SK-N-SH (cell line): ENCODE results near the gene TCF3. TPM values are rescaled to one million over a fixed set of nuclear protein-coding genes. Genes with fewer than 3 reads are reported as not detected.

ENCODE experiments used
- CTCF ChIA-PET: fragments of 300-600, 350-600 bp; formaldehyde crosslinking; extraction: SDS; loops from one replicate; lab custom pipeline; 2021; lab: Yijun Ruan, JAX
- POLR2A ChIA-PET: fragments of 350-600 bp; sonication (Branson Sonifier 250); formaldehyde crosslinking; extraction: SDS; loops from one replicate; lab custom pipeline; 2020; ENCODE audit warnings: antibody characterized with exemption, inconsistent platforms; lab: Yijun Ruan, JAX
- DNase-seq: peaks from one replicate; pipeline ENCODE4 v3.0.0; 2012
- H2AFZ ChIP-seq: fragments of 200-600 bp; sonication (generic); 2 replicates; pipeline ENCODE4 v1.8.1; 2016; ENCODE audit warnings: antibody characterized with exemption, mild to moderate bottlenecking, low read depth
- H3F3A ChIP-seq: fragments of 200-600 bp; sonication (generic); replicated peaks from 2 replicates; pipeline ENCODE3; 2016; ENCODE audit warnings: antibody characterized with exemption, mild to moderate bottlenecking; ENCODE audit not compliant: insufficient read depth
- H3K27ac ChIP-seq, 2 experiments: fragments of 200-500 bp in 1 of 2; fragments of 200-600 bp in 1 of 2; sonication (Bioruptor generic) in 1 of 2; sonication (generic), shearing (Covaris generic) in 1 of 2; 2 replicates each; pipeline versions ENCODE4 v1.5.1 to v1.6.1; 2014 to 2016; ENCODE audit warnings: low read depth in 2 of 2, inconsistent platforms in 1 of 2, low read length in 1 of 2, mild to moderate bottlenecking in 1 of 2, mixed read lengths in 1 of 2
- H3K27me3 ChIP-seq: fragments of 200-600 bp; sonication (generic), shearing (Covaris generic); 2 replicates; pipeline ENCODE4 v1.6.1; 2016; ENCODE audit warnings: mixed run types; ENCODE audit not compliant: insufficient read depth
- H3K36me3 ChIP-seq, 2 experiments: fragments of 200-500 bp in 1 of 2; fragments of 200-600 bp in 1 of 2; sonication (Bioruptor generic) in 1 of 2; sonication (generic) in 1 of 2; replicated peaks in 1 of 2; 2 replicates each; pipeline versions ENCODE3 to v1.5.1; 2014 to 2016; ENCODE audit warnings: low read length in 1 of 2, mild to moderate bottlenecking in 1 of 2; ENCODE audit not compliant: insufficient read depth in 2 of 2, control insufficient read depth in 1 of 2
- H3K4me1 ChIP-seq, 2 experiments: fragments of 200-500 bp in 1 of 2; fragments of 200-600 bp in 1 of 2; sonication (Bioruptor generic) in 1 of 2; sonication (generic), shearing (Covaris generic) in 1 of 2; 2 replicates each; pipeline versions ENCODE4 v1.5.1 to v1.6.1; 2014 to 2016; ENCODE audit warnings: low read depth in 1 of 2, low read length in 1 of 2, mixed run types in 1 of 2; ENCODE audit not compliant: insufficient read depth in 2 of 2, control insufficient read depth in 1 of 2
- H3K4me2 ChIP-seq: fragments of 200-600 bp; sonication (generic), shearing (Covaris generic); 2 replicates; pipeline ENCODE4 v1.6.1; 2017; ENCODE audit warnings: mixed run types
- H3K4me3 ChIP-seq, 2 experiments: fragments of 200-500 bp in 1 of 2; fragments of 200-600 bp in 1 of 2; sonication (Bioruptor generic) in 1 of 2; sonication (generic), shearing (Covaris generic) in 1 of 2; 2 replicates each; pipeline versions ENCODE4 v1.5.1 to v1.8.1; 2014 to 2016; ENCODE audit warnings: low read depth in 2 of 2, inconsistent platforms in 1 of 2, low read length in 1 of 2, mild to moderate bottlenecking in 1 of 2, mixed read lengths in 1 of 2, moderate library complexity in 1 of 2
- H3K79me2 ChIP-seq: fragments of 200-600 bp; sonication (generic); 2 replicates; pipeline ENCODE4 v1.8.1; 2017; ENCODE audit warnings: mild to moderate bottlenecking; ENCODE audit not compliant: insufficient read depth
- H3K9ac ChIP-seq: fragments of 200-600 bp; sonication (generic); 2 replicates; pipeline ENCODE4 v1.6.1; 2017; ENCODE audit warnings: mixed run types
- H3K9me2 ChIP-seq: fragments of 200-600 bp; sonication (generic); 2 replicates; pipeline ENCODE4 v1.6.1; 2017; ENCODE audit warnings: mixed run types
- H3K9me3 ChIP-seq: fragments of 200-600 bp; sonication (generic); 2 replicates; pipeline ENCODE4 v1.6.1; 2017; ENCODE audit warnings: mixed run types, mild to moderate bottlenecking, moderate library complexity
- H4K20me1 ChIP-seq: fragments of 200-600 bp; sonication (generic); 2 replicates; pipeline ENCODE4 v1.6.1; 2017; ENCODE audit warnings: mild to moderate bottlenecking, mixed run types; ENCODE audit not compliant: insufficient read depth
- GABPA ChIP-seq: IDR thresholded peaks from 2 replicates; pipeline ENCODE4 v1.4.0; 2012; ENCODE audit warnings: low read depth, mild to moderate bottlenecking
- GATA2 ChIP-seq: sonication (generic); formaldehyde crosslinking; IDR thresholded peaks from 2 replicates; pipeline ENCODE4 v1.5.0; 2020; ENCODE audit warnings: mild to moderate bottlenecking, missing genetic modification reagents
- JUND ChIP-seq: IDR thresholded peaks from 2 replicates; pipeline ENCODE4 v1.4.0; 2012
- NFIC ChIP-seq: IDR thresholded peaks from 2 replicates; pipeline ENCODE4 v1.4.0; 2012; ENCODE audit warnings: borderline replicate concordance
- PBX3 ChIP-seq: IDR thresholded peaks from 2 replicates; pipeline ENCODE4; 2012
- RAD21 ChIP-seq: IDR thresholded peaks from 2 replicates; pipeline ENCODE4 v1.6.1; 2012; ENCODE audit warnings: mild to moderate bottlenecking, low read length
- RCOR1 ChIP-seq: fragments of 150-350 bp; IDR thresholded peaks from 2 replicates; pipeline ENCODE4 v1.6.1; 2017; ENCODE audit warnings: antibody characterized with exemption, low read length
- RFX5 ChIP-seq: IDR thresholded peaks from 2 replicates; pipeline ENCODE4 v1.6.1; 2012; ENCODE audit warnings: mild to moderate bottlenecking, improper control_type of control experiment, low read length
- TCF12 ChIP-seq: IDR thresholded peaks from 2 replicates; pipeline ENCODE4 v1.4.0; 2012
- WGBS: methylation state at CpG from one replicate; pipeline ENCODE4 v1.1.6; 2017; ENCODE audit warnings: low lambda C conversion rate; 5-methylcytosine and 5-hydroxymethylcytosine counted together
- polyA plus RNA-seq, 3 experiments: library from polyadenylated mRNA; depleted of rRNA; stranded (reverse); fragments of >200 nt; gene quantifications; 2 replicates each; pipeline ENCODE4 v1.2.3, GENCODE V29; 2012
- TF ChIP-seq, protein P1 (sequence below): fragments of 150-350 bp; IDR thresholded peaks from 2 replicates; pipeline ENCODE4 v1.6.1; 2016; ENCODE audit warnings: mild to moderate bottlenecking, low read depth, low read length
- TF ChIP-seq, protein P2 (sequence below): IDR thresholded peaks from 2 replicates; pipeline ENCODE4 v1.6.1; 2012; ENCODE audit warnings: mild to moderate bottlenecking, low read depth, low read length, moderate library complexity

TCF3 gene
- polyA plus RNA-seq, 1 of the 3 experiments (the other 2 are of a cell fraction) = 104 TPM

DNA sequence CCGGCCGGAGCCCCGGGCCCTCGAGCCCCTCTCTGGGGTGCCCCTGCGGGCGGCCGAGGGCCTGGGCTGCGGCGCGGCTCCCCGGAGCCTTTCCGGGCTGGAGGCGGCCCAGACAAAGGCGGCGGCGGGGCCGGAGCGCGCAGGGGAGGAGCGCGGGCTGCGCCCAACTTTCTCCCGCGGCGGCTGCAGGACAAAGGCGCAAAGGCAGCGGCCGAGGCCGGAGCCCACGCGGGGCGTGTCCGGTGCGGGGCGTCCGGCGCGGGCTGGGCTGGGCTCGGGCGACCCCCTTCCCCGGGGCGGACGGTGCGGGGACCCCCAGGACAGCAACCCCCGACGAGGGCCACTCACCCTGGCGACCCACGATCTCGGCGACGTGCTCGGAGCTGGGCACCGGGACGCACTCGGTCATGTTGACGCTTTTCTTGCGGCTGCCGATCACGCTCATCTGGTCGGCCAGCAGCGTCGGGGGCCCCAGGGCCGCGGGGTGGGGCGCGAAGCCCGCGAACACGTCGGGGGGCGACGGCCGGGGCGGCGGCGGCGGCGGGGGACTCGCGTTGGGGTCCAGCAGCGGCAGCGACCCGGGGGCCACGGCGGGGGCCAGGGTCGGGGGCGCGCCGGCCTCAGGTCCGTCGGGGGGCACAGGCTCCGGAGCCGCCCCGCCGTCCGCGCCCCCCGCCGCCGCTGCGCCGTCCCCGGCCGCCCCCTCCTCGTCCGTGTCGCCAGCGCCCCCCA, 85.1 kb downstream of the TCF3 start:
- Histone ChIP-seq H3K27ac (peak overlapping the region; percentile 86), H3K9me3 (no peaks in the 10 kb centered on the region), H3K79me2 (peaks cover 51% of the 10 kb centered on the region), H2AFZ (no peak overlapping the region), H3K4me3 (peak overlapping the region; percentile 66 to 93), H3F3A (peaks cover 6% of the 10 kb centered on the region), H4K20me1 (peaks cover 41% of the 10 kb centered on the region), H3K36me3 (no peaks in the 10 kb centered on the region), H3K9ac (peak overlapping the region; percentile 99), H3K9me2 (no peaks in the 10 kb centered on the region), H3K4me1 (peaks cover 0 to 12% of the 10 kb centered on the region in 2 experiments; a peak in 2 of 4 replicates), H3K27me3 (no peaks in the 10 kb centered on the region), H3K4me2 (peak overlapping the region; percentile 95)
- peak; percentile 72 for DNase-seq
- ChIA-PET CTCF (interaction anchor here (1.1 to 5.0 kb wide), 2 partner anchors 9 to 22 kb away, joined by 3 to 37 read pairs; no protein-coding TSS in a partner anchor), POLR2A (interaction anchor here (0.9 to 1.7 kb wide), 5 partner anchors 23 to 162 kb away, joined by 3 to 7 read pairs (median 4); no protein-coding TSS in a partner anchor)
- WGBS = 0% methylated on average over 11 of the region's 108 CpGs
- TF ChIP-seq PBX3 (no peak), RAD21 (no peak), NFIC (no peak), GATA2 (CRISPR knock-in tag) (no peak), GABPA (no peak), RFX5 (no peak), TCF12 (no peak), JUND (no peak), RCOR1 (no peak)
- TF ChIP-seq, protein P1, sequence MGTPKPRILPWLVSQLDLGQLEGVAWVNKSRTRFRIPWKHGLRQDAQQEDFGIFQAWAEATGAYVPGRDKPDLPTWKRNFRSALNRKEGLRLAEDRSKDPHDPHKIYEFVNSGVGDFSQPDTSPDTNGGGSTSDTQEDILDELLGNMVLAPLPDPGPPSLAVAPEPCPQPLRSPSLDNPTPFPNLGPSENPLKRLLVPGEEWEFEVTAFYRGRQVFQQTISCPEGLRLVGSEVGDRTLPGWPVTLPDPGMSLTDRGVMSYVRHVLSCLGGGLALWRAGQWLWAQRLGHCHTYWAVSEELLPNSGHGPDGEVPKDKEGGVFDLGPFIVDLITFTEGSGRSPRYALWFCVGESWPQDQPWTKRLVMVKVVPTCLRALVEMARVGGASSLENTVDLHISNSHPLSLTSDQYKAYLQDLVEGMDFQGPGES = no peak
- TF ChIP-seq, protein P2, sequence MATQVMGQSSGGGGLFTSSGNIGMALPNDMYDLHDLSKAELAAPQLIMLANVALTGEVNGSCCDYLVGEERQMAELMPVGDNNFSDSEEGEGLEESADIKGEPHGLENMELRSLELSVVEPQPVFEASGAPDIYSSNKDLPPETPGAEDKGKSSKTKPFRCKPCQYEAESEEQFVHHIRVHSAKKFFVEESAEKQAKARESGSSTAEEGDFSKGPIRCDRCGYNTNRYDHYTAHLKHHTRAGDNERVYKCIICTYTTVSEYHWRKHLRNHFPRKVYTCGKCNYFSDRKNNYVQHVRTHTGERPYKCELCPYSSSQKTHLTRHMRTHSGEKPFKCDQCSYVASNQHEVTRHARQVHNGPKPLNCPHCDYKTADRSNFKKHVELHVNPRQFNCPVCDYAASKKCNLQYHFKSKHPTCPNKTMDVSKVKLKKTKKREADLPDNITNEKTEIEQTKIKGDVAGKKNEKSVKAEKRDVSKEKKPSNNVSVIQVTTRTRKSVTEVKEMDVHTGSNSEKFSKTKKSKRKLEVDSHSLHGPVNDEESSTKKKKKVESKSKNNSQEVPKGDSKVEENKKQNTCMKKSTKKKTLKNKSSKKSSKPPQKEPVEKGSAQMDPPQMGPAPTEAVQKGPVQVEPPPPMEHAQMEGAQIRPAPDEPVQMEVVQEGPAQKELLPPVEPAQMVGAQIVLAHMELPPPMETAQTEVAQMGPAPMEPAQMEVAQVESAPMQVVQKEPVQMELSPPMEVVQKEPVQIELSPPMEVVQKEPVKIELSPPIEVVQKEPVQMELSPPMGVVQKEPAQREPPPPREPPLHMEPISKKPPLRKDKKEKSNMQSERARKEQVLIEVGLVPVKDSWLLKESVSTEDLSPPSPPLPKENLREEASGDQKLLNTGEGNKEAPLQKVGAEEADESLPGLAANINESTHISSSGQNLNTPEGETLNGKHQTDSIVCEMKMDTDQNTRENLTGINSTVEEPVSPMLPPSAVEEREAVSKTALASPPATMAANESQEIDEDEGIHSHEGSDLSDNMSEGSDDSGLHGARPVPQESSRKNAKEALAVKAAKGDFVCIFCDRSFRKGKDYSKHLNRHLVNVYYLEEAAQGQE = no peak
